Lower lobe of right lung (tissue), 2 donors: ENCODE measurements around the gene GLIPR2. TPM values are rescaled to one million over a fixed set of nuclear protein-coding genes. Genes with fewer than 3 reads are reported as not detected.
"Not testable (repeated sequence)": the region's sequence is repeated elsewhere in the genome, so short reads cannot be mapped to it uniquely, and the experiment has no call there.

ENCODE experiments used
- ATAC-seq, 2 donors: fragments of 200-7000 bp; cut with Tn5 transposase; one replicate each; pipeline ENCODE4 v1.9.1; 2020 to 2022; ENCODE audit warnings: mild to moderate bottlenecking in 2 of 2, moderate library complexity in 2 of 2
- DNase-seq: peaks from one replicate; pipeline ENCODE4 v3.0.0-alpha.2; 2020
- H3K27ac ChIP-seq: fragments of 200-600 bp; one replicate; pipeline ENCODE4 v1.8.0; 2022
- H3K27me3 ChIP-seq: fragments of 200-600 bp; one replicate; pipeline ENCODE4 v1.8.0; 2022; ENCODE audit warnings: low read depth
- H3K36me3 ChIP-seq: fragments of 200-600 bp; one replicate; pipeline ENCODE4 v1.8.0; 2022; ENCODE audit warnings: mild to moderate bottlenecking
- H3K4me1 ChIP-seq: fragments of 200-600 bp; one replicate; pipeline ENCODE4 v1.8.0; 2022
- H3K4me3 ChIP-seq: fragments of 200-600 bp; one replicate; pipeline ENCODE4 v1.8.0; 2022; ENCODE audit warnings: mild to moderate bottlenecking
- H3K9me3 ChIP-seq: fragments of 200-600 bp; one replicate; pipeline ENCODE4 v1.8.0; 2022
- CTCF ChIP-seq: fragments of 200-600 bp; IDR thresholded peaks from one replicate; pipeline ENCODE4 v1.8.0; 2022; ENCODE audit warnings: antibody characterized with exemption, mild to moderate bottlenecking
- intact Hi-C: fragments of 100-400 bp; cut with DNase I; formaldehyde crosslinking; loops from one replicate; pipeline ENCODE4 v1.11.0; 2022
- total RNA-seq: library from RNA; stranded (reverse); fragmentation: NEBNext Ultra II Directional; extraction: Animal tissue kit (Norgen Biotek cat#: 25700); gene quantifications from one replicate; pipeline ENCODE4 v1.2.1, GENCODE V29; 2021
- donor health status: DM: no; HTN: yes; CAD: no; lungs with severe emphysema.

The GLIPR2 gene
- total RNA-seq, 1 donor from 2014 or later: 108 TPM

GRCh38 chr9:36174271-36174670 is 37.7 kb downstream of the GLIPR2 start:
- no peak for TF ChIP-seq CTCF
- DNase-seq (no peak), ATAC-seq (no peak)
- H3K9me3 ChIP-seq: no peaks in the 10 kb centered on the region
- intact Hi-C loops: no loop called here
- no peak overlapping the region for H3K27ac ChIP-seq
- no peaks in the 10 kb centered on the region for H3K27me3 ChIP-seq
- H3K36me3 ChIP-seq: no peaks in the 10 kb centered on the region
- H3K4me1 ChIP-seq: no peaks in the 10 kb centered on the region
- no peak overlapping the region for H3K4me3 ChIP-seq

- Histone ChIP-seq H3K4me3 (no peak overlapping the region), H3K4me1 (no peaks in the 10 kb centered on the region), H3K36me3 (no peaks in the 10 kb centered on the region), H3K27ac (no peak overlapping the region), H3K27me3 (no peaks in the 10 kb centered on the region), H3K9me3 (no peaks in the 10 kb centered on the region)
- DNase-seq (no peak), ATAC-seq (no peak)
- no peak for TF ChIP-seq CTCF
- intact Hi-C loops: no loop called here
Observed at GRCh38 chr9:36174731-36175130, 38.2 kb downstream of the GLIPR2 start.

- H3K4me3 ChIP-seq, H3K36me3 ChIP-seq, H3K4me1 ChIP-seq, intact Hi-C loops, H3K27ac ChIP-seq, H3K9me3 ChIP-seq, H3K27me3 ChIP-seq, ATAC-seq, DNase-seq: not testable (repeated sequence)
Observed at GRCh38 chr9:36175209-36175608, 38.7 kb downstream of the GLIPR2 start.

GRCh38 chr9:36176496-36176895 is 40.0 kb downstream of the GLIPR2 start:
- ATAC-seq, H3K27me3 ChIP-seq, H3K27ac ChIP-seq, H3K9me3 ChIP-seq, DNase-seq, H3K4me3 ChIP-seq, intact Hi-C loops, H3K4me1 ChIP-seq, H3K36me3 ChIP-seq: not testable (repeated sequence)

- Histone ChIP-seq H3K36me3 (no peaks in the 10 kb centered on the region), H3K4me1 (no peaks in the 10 kb centered on the region), H3K27me3 (no peaks in the 10 kb centered on the region), H3K27ac (no peak overlapping the region), H3K4me3 (no peak overlapping the region), H3K9me3 (no peaks in the 10 kb centered on the region)
- ATAC-seq (no peak), DNase-seq (no peak)
- intact Hi-C loops: no loop called here
- TF ChIP-seq CTCF: no peak
Observed at GRCh38 chr9:36177571-36177970, 41.0 kb downstream of the GLIPR2 start.

GRCh38 chr9:36180243-36180642 is 43.7 kb downstream of the GLIPR2 start:
- DNase-seq, H3K4me1 ChIP-seq, H3K27me3 ChIP-seq, H3K36me3 ChIP-seq, H3K27ac ChIP-seq, H3K9me3 ChIP-seq, ATAC-seq, intact Hi-C loops, H3K4me3 ChIP-seq: not testable (repeated sequence)

GRCh38 chr9:36187414-36187813 is 50.9 kb downstream of the GLIPR2 start:
- no peak for TF ChIP-seq CTCF
- Histone ChIP-seq H3K27me3 (no peaks in the 10 kb centered on the region), H3K36me3 (no peaks in the 10 kb centered on the region), H3K4me1 (peaks cover 19% of the 10 kb centered on the region), H3K9me3 (no peaks in the 10 kb centered on the region), H3K4me3 (no peak overlapping the region), H3K27ac (no peak overlapping the region)
- intact Hi-C loops: no loop called here
- ATAC-seq (no peak), DNase-seq (no peak)
